ENCODE data around the gene ANO1. TPM values are rescaled to one million over a fixed set of nuclear protein-coding genes. Genes with fewer than 3 reads are reported as not detected.
A peak's percentile ranks its signal among the peaks of the same experiment; 100 is the strongest.

Gene ANO1
- total RNA-seq, 2 experiments from 2014 or later, result not detected

DNA sequence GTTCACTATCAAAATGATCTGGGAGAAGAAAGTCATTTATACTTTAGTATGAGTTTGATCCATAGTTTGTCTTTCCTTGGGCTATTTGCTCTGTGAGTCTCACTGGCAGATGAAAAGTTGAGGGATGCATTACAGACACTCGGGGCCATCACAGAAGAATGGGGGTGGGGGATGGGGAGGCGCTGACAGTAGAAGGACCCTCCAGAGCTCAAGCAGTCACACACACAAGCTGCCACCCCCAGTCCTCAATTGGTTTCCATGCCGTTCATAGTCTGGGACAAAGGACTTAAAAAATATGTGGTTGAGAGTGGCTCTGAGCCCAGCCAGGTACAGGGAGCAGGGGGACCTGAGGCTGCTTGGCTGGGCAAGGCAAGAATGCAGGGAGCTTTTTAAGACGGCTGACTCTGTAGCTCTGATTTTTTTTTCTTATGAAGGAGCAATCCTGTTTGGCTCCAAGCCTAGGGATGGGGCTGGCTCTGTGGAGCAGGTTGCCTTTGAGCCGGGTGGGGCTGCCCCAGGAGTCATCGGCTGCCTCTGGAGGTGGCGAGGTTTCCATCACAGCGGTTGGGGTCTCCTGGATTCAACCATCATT is 13.3 kb upstream of the ANO1 start:
- no peak overlapping the region for H3K4me3 Mint-ChIP-seq
- no peak overlapping the region for H3K27ac ChIP-seq (ENCODE audit: low read depth in 1 of 2, low read length in 2 of 2)
- no peaks in the 10 kb centered on the region for H3K9me3 Mint-ChIP-seq
- no peaks in the 10 kb centered on the region for H3K4me1 ChIP-seq (ENCODE audit: insufficient read depth, low read length)
- H3K27ac Mint-ChIP-seq, result no peak overlapping the region
- no peaks in the 10 kb centered on the region for H3K36me3 ChIP-seq (ENCODE audit: insufficient read depth, low read length)
- H3K27me3 ChIP-seq (ENCODE audit: control insufficient read depth in 1 of 2, insufficient read depth in 2 of 2, low read length in 2 of 2), result peaks cover 13 to 21% of the 10 kb centered on the region in 2 experiments
- CTCF ChIA-PET, result no interaction called here
- no peak for ATAC-seq (ENCODE audit: poor library complexity)
- intact Hi-C loops (cut with DNase I, micrococcal nuclease), result no loop called here
- no peaks in the 10 kb centered on the region for H3K36me3 Mint-ChIP-seq (ENCODE audit: low read depth)
- no peak overlapping the region for H3K4me3 ChIP-seq (ENCODE audit: low read length)
- POLR2A ChIA-PET, result no interaction called here
- peaks cover 0 to 12% of the 10 kb centered on the region in 2 experiments for H3K9me3 ChIP-seq (ENCODE audit: control insufficient read depth in 1 of 2, insufficient read depth in 1 of 2, low read length in 2 of 2)
- peaks cover 26% of the 10 kb centered on the region for H3K27me3 Mint-ChIP-seq
- TF ChIP-seq CTCF (IDR thresholded peaks at IDR 0.05), result no peak
- H3K4me1 Mint-ChIP-seq (ENCODE audit: low read depth), result no peaks in the 10 kb centered on the region
- peak in 1 of 14 experiments; percentile 4 for DNase-seq

GRCh38 chr11:70065318-70066135 is 12.6 kb upstream of the ANO1 start:
- no peaks in the 10 kb centered on the region for H3K36me3 ChIP-seq (ENCODE audit: insufficient read depth, low read length)
- H3K27ac ChIP-seq (ENCODE audit: low read depth in 1 of 2, low read length in 2 of 2), result no peak overlapping the region
- CTCF ChIA-PET, result no interaction called here
- Mint-ChIP-seq H3K36me3 (ENCODE audit: low read depth) (no peaks in the 10 kb centered on the region), H3K9me3 (no peaks in the 10 kb centered on the region), H3K4me1 (ENCODE audit: low read depth) (no peaks in the 10 kb centered on the region), H3K4me3 (no peak overlapping the region), H3K27me3 (peaks cover 33% of the 10 kb centered on the region), H3K27ac (no peak overlapping the region)
- H3K27me3 ChIP-seq (ENCODE audit: control insufficient read depth in 1 of 2, insufficient read depth in 2 of 2, low read length in 2 of 2), result peaks cover 16 to 27% of the 10 kb centered on the region in 2 experiments
- H3K4me1 ChIP-seq (ENCODE audit: insufficient read depth, low read length), result no peaks in the 10 kb centered on the region
- TF ChIP-seq CTCF (IDR thresholded peaks at IDR 0.05), result no peak
- DNase-seq (peak in 1 of 14 experiments; percentile 14), ATAC-seq (ENCODE audit: poor library complexity) (no peak)
- intact Hi-C loops (cut with DNase I, micrococcal nuclease), result no loop called here
- peaks cover 0 to 12% of the 10 kb centered on the region in 2 experiments for H3K9me3 ChIP-seq (ENCODE audit: control insufficient read depth in 1 of 2, insufficient read depth in 1 of 2, low read length in 2 of 2)
- no peak overlapping the region for H3K4me3 ChIP-seq (ENCODE audit: low read length)
- POLR2A ChIA-PET, result no interaction called here

GRCh38 chr11:70066136-70066520 is 12.0 kb upstream of the ANO1 start:
- ChIA-PET CTCF (no interaction called here), POLR2A (no interaction called here)

More at GRCh38 chr11:70066136-70066520, 12.0 kb upstream of the ANO1 start:
- Histone ChIP-seq H3K4me3 (ENCODE audit: low read length) (no peak overlapping the region), H3K27ac (ENCODE audit: low read depth in 1 of 2, low read length in 2 of 2) (no peak overlapping the region), H3K36me3 (ENCODE audit: insufficient read depth, low read length) (no peaks in the 10 kb centered on the region), H3K27me3 (ENCODE audit: control insufficient read depth in 1 of 2, insufficient read depth in 2 of 2, low read length in 2 of 2) (peaks cover 16 to 31% of the 10 kb centered on the region in 2 experiments), H3K4me1 (ENCODE audit: insufficient read depth, low read length) (no peaks in the 10 kb centered on the region), H3K9me3 (ENCODE audit: control insufficient read depth in 1 of 2, insufficient read depth in 1 of 2, low read length in 2 of 2) (peaks cover 0 to 12% of the 10 kb centered on the region in 2 experiments)
- Mint-ChIP-seq H3K4me3 (no peak overlapping the region), H3K36me3 (ENCODE audit: low read depth) (no peaks in the 10 kb centered on the region), H3K9me3 (no peaks in the 10 kb centered on the region), H3K27ac (no peak overlapping the region), H3K27me3 (peaks cover 39% of the 10 kb centered on the region), H3K4me1 (ENCODE audit: low read depth) (no peaks in the 10 kb centered on the region)
- intact Hi-C loops (cut with DNase I, micrococcal nuclease), result no loop called here
- TF ChIP-seq CTCF (IDR thresholded peaks at IDR 0.05), result no peak
- DNase-seq (peak in 1 of 14 experiments; percentile 12), ATAC-seq (ENCODE audit: poor library complexity) (no peak)

Data from CD4-positive, alpha-beta T cell (primary cell).